ENCODE results near the gene ANKRD33B. TPM values are rescaled to one million over a fixed set of nuclear protein-coding genes. Genes with fewer than 3 reads are reported as not detected.

Gene ANKRD33B
- total and polyA plus RNA-seq, 7 experiments from 2014 or later = 0.20 to 10.1 (median 0.75) TPM; not detected in 1

DNA sequence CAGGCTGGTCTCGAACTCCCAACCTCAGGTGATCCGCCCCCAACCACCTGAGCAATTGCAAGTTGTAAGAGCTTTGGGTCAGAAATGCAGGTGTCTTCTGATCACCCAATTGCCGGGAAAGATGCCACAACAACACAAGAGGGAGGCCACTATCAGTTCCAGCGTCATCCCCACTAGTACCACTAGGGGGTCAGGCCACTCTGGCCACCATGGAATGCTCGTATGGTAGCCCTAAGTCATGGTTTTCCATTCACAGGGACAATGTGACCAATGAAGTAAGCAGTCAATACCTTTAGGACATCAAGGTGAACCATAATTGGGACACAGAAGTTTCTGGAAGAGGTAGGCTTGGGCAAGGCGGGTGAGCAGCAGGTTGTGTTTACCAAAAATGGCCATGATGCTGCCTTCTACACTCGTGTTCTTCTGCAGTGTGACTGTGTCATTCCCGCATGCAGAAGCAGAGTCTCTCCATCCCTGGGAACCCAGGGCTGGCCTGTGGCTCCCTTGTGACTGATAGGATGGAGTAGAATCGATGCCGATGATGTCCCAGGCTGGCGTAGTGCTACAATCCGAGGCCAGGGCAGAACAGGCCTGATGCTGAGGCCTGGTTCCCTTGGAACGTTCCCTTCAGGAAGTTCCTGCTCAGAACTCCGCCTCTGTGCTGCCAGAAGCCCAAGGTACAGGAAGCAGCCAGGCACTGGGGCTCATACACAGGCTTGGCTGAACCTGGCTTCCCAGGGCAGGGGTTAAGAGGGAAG lies 42.2 kb upstream of the ANKRD33B start:
- no peak for ATAC-seq
- no peak overlapping the region for H3K27ac ChIP-seq (ENCODE audit: low read depth, low read length)
- no peaks in the 10 kb centered on the region for H3K9me3 ChIP-seq (ENCODE audit: control insufficient read depth in 2 of 3, low read length in 3 of 3)
- Mint-ChIP-seq H3K4me1 (no peaks in the 10 kb centered on the region), H3K27ac (no peak overlapping the region), H3K9me3 (peaks cover 0 to 12% (median 6%) of the 10 kb centered on the region in 11 donors), H3K27me3 (peaks cover 0 to 5% (median 0%) of the 10 kb centered on the region in 5 donors), H3K36me3 (peaks cover 0 to 8% (median 5%) of the 10 kb centered on the region in 5 donors), H3K4me3 (no peak overlapping the region)
- no peak overlapping the region for H3K4me3 ChIP-seq (ENCODE audit: low read length)
- POLR2A ChIA-PET = no interaction called here
- H3K4me1 ChIP-seq (ENCODE audit: control insufficient read depth in 2 of 2, insufficient read depth in 2 of 2, low read length in 2 of 2) = no peaks in the 10 kb centered on the region
- no peaks in the 10 kb centered on the region for H3K27me3 ChIP-seq (ENCODE audit: control insufficient read depth in 2 of 2, insufficient read depth in 2 of 2, low read length in 2 of 2)
- intact Hi-C loops (cut with micrococcal nuclease) = no loop called here
- no peak for DNase-seq
- CTCF ChIA-PET = no interaction called here
- H3K36me3 ChIP-seq (ENCODE audit: control insufficient read depth in 2 of 3, insufficient read depth in 3 of 3, low read length in 3 of 3) = no peaks in the 10 kb centered on the region

DNA sequence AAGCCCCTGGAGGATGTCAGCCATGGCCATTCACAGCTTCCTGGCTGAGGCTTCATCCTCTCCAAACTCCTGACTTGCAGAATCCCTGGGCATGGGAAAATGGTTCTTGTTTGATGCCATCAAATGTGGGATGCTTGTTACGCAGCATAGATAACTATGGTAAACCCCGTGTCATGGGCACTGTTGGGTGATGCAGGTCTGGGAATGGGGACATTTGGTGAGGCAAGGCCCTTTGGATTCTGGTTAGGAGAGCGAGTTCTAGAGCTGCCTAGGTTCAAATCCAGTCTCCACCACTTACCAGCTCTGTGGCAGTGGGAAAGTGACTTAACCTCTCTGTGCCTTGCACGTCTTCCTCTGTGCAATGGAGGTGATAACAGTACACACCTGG lies 41.7 kb upstream of the ANKRD33B start:
- Mint-ChIP-seq H3K4me1 (no peaks in the 10 kb centered on the region), H3K4me3 (no peak overlapping the region), H3K27ac (no peak overlapping the region), H3K9me3 (peaks cover 0 to 12% (median 6%) of the 10 kb centered on the region in 11 donors), H3K36me3 (peaks cover 0 to 8% (median 5%) of the 10 kb centered on the region in 5 donors), H3K27me3 (peaks cover 0 to 2% (median 0%) of the 10 kb centered on the region in 5 donors)
- H3K27ac ChIP-seq (ENCODE audit: low read depth, low read length) = no peak overlapping the region
- ChIA-PET POLR2A (no interaction called here), CTCF (no interaction called here)
- no peaks in the 10 kb centered on the region for H3K36me3 ChIP-seq (ENCODE audit: control insufficient read depth in 2 of 3, insufficient read depth in 3 of 3, low read length in 3 of 3)
- no peaks in the 10 kb centered on the region for H3K27me3 ChIP-seq (ENCODE audit: control insufficient read depth in 2 of 2, insufficient read depth in 2 of 2, low read length in 2 of 2)
- H3K4me3 ChIP-seq (ENCODE audit: low read length) = no peak overlapping the region
- no peaks in the 10 kb centered on the region for H3K4me1 ChIP-seq (ENCODE audit: control insufficient read depth in 2 of 2, insufficient read depth in 2 of 2, low read length in 2 of 2)
- DNase-seq (no peak), ATAC-seq (no peak)
- H3K9me3 ChIP-seq (ENCODE audit: control insufficient read depth in 2 of 3, low read length in 3 of 3) = no peaks in the 10 kb centered on the region
- intact Hi-C loops (cut with micrococcal nuclease) = no loop called here

- CTCF ChIA-PET = interaction anchor here (0.6 kb wide), 1 partner anchor 8 kb away, joined by 6 read pairs; no protein-coding TSS in a partner anchor
Measured at GRCh38 chr5:10524376-10525123, 39.3 kb upstream of the ANKRD33B start.

DNA sequence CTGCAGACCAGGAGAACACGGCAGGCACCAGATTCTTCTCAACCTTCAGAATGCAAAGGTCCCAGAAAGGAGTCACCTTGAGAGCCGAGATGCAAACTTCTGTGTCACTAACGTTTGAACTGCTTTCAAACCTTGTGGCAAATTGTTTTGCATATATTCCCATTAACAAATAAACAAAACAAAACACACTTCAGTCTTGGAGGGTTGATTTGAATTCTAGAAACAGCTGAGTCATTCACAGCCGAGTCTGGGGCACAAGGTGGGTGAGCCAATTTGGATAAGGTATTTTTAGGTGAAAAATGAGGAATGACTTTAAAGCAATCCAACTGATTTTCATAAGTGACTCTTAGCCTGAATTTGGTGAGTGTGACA lies 38.8 kb upstream of the ANKRD33B start:
- peaks cover 0 to 2% (median 0%) of the 10 kb centered on the region in 7 donors for H3K4me1 Mint-ChIP-seq
- H3K27me3 Mint-ChIP-seq = peaks cover 0 to 6% (median 0%) of the 10 kb centered on the region in 5 donors
- intact Hi-C loops (cut with micrococcal nuclease) = no loop called here
- H3K36me3 ChIP-seq (ENCODE audit: control insufficient read depth in 2 of 3, insufficient read depth in 3 of 3, low read length in 3 of 3) = no peaks in the 10 kb centered on the region
- ChIA-PET CTCF (no interaction called here), POLR2A (no interaction called here)
- no peak for DNase-seq
- H3K4me1 ChIP-seq (ENCODE audit: control insufficient read depth in 2 of 2, insufficient read depth in 2 of 2, low read length in 2 of 2) = no peaks in the 10 kb centered on the region
- no peak overlapping the region for H3K27ac ChIP-seq (ENCODE audit: low read depth, low read length)
- no peak overlapping the region for H3K4me3 Mint-ChIP-seq
- no peak overlapping the region for H3K27ac Mint-ChIP-seq
- H3K9me3 ChIP-seq (ENCODE audit: control insufficient read depth in 2 of 3, low read length in 3 of 3) = no peaks in the 10 kb centered on the region
- ATAC-seq = no peak
- H3K27me3 ChIP-seq (ENCODE audit: control insufficient read depth in 2 of 2, insufficient read depth in 2 of 2, low read length in 2 of 2) = no peaks in the 10 kb centered on the region
- no peak overlapping the region for H3K4me3 ChIP-seq (ENCODE audit: low read length)
- peaks cover 0 to 8% (median 5%) of the 10 kb centered on the region in 5 donors for H3K36me3 Mint-ChIP-seq
- peaks cover 0 to 12% (median 6%) of the 10 kb centered on the region in 11 donors for H3K9me3 Mint-ChIP-seq

More at GRCh38 chr5:10524376-10525123, 39.3 kb upstream of the ANKRD33B start:
- Histone ChIP-seq H3K4me1 (ENCODE audit: control insufficient read depth in 2 of 2, insufficient read depth in 2 of 2, low read length in 2 of 2) (no peaks in the 10 kb centered on the region), H3K27me3 (ENCODE audit: control insufficient read depth in 2 of 2, insufficient read depth in 2 of 2, low read length in 2 of 2) (no peaks in the 10 kb centered on the region), H3K4me3 (ENCODE audit: low read length) (no peak overlapping the region), H3K36me3 (ENCODE audit: control insufficient read depth in 2 of 3, insufficient read depth in 3 of 3, low read length in 3 of 3) (no peaks in the 10 kb centered on the region), H3K27ac (ENCODE audit: low read depth, low read length) (no peak overlapping the region), H3K9me3 (ENCODE audit: control insufficient read depth in 2 of 3, low read length in 3 of 3) (no peaks in the 10 kb centered on the region)
- peaks cover 0 to 12% (median 6%) of the 10 kb centered on the region in 11 donors for H3K9me3 Mint-ChIP-seq
- H3K27ac Mint-ChIP-seq = no peak overlapping the region
- peaks cover 0 to 6% (median 0%) of the 10 kb centered on the region in 5 donors for H3K27me3 Mint-ChIP-seq
- peaks cover 0 to 2% (median 0%) of the 10 kb centered on the region in 7 donors for H3K4me1 Mint-ChIP-seq
- H3K4me3 Mint-ChIP-seq = no peak overlapping the region
- no peak for DNase-seq
- H3K36me3 Mint-ChIP-seq = peaks cover 0 to 8% (median 5%) of the 10 kb centered on the region in 5 donors
- intact Hi-C loops (cut with micrococcal nuclease) = no loop called here
- POLR2A ChIA-PET = no interaction called here
- ATAC-seq = no peak

DNA sequence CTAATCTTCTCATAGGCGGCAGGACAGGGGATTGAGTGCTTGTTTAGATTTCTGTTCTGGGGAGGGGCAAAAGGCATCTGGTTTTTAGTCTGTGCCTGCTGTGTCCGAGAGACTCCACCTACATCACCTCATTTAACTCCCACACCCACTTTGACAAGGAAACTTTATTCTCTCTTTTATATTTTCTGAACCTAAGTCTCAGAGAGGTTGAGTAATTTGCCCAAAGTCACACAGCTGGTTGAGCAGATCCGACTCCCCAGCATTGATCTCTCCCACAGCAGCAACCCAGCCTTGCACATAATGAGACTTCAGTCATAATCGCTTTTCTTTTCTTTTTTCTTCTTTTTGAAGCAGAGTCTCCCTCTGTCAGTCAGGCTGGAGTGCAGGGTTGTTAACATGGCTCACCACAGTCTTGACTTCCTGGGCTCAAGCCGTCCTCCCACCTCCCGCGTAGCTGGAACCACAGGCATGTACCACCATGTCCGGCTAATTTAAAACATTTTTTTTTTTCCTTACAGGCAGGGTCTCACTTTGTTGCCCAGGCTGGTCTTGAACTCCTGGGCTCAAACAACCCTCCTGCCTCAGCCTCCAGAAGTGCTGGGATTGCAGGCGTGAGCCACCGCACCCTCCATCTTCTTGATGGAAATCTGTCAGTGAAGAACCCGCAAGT lies 36.5 kb upstream of the ANKRD33B start:
- no peak for DNase-seq
- no peaks in the 10 kb centered on the region for H3K27me3 ChIP-seq (ENCODE audit: control insufficient read depth in 2 of 2, insufficient read depth in 2 of 2, low read length in 2 of 2)
- H3K27me3 Mint-ChIP-seq = peaks cover 4 to 9% (median 5%) of the 10 kb centered on the region in 5 donors
- no peaks in the 10 kb centered on the region for H3K36me3 ChIP-seq (ENCODE audit: control insufficient read depth in 2 of 3, insufficient read depth in 3 of 3, low read length in 3 of 3)
- H3K4me1 ChIP-seq (ENCODE audit: control insufficient read depth in 2 of 2, insufficient read depth in 2 of 2, low read length in 2 of 2) = no peaks in the 10 kb centered on the region
- peaks cover 0 to 2% (median 0%) of the 10 kb centered on the region in 7 donors for H3K4me1 Mint-ChIP-seq
- H3K9me3 Mint-ChIP-seq = peaks cover 0 to 10% (median 5%) of the 10 kb centered on the region in 11 donors
- H3K27ac Mint-ChIP-seq = no peak overlapping the region
- ChIA-PET CTCF (no interaction called here), POLR2A (no interaction called here)
- no peak for ATAC-seq
- H3K4me3 Mint-ChIP-seq = no peak overlapping the region
- H3K9me3 ChIP-seq (ENCODE audit: control insufficient read depth in 2 of 3, low read length in 3 of 3) = no peaks in the 10 kb centered on the region
- no peak overlapping the region for H3K27ac ChIP-seq (ENCODE audit: low read depth, low read length)
- peaks cover 0 to 11% (median 5%) of the 10 kb centered on the region in 5 donors for H3K36me3 Mint-ChIP-seq
- H3K4me3 ChIP-seq (ENCODE audit: low read length) = no peak overlapping the region
- intact Hi-C loops (cut with micrococcal nuclease) = no loop called here

DNA sequence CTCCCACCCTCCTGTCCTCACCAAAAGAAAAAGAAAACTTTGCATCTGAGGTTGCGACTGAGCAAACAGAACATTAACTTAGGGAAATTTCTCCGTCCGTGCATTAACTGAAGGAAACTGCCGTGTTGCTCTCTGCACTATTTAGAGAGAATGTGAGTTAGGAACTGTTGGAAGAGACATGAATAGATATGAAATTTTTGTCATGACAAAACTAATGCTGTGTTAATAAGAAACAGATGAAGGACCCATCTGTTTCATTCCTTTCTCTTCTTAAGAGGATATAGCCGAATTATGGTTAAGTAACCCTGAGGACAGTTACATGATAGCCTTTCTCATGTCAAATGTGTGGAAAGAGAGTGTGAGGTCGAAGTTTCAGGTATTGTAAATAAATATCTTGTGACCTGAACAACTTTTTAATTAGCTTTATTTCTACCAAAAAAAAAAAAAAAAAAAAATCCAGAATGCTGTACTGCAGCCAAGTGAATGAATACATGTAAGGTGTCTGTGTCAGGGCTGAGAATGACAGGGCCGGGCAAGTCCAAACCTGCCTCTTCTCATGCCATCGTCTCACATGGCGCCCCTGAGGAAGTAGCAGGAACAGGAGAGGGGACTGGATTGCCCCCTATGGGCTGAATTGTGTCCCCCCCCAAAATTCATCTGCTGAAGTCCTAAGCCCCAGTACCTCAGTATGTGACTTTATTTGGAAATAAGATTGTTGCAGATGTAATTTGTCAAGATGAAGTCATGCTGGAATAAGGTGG lies 35.6 kb upstream of the ANKRD33B start:
- POLR2A ChIA-PET = no interaction called here
- CTCF ChIA-PET = no interaction called here
- intact Hi-C loops (cut with micrococcal nuclease) = no loop called here

More for the DNA sequence above, 35.6 kb upstream of the ANKRD33B start:
- DNase-seq (no peak), ATAC-seq (no peak)
- no peak overlapping the region for H3K4me3 Mint-ChIP-seq
- no peak overlapping the region for H3K27ac ChIP-seq (ENCODE audit: low read depth, low read length)
- no peak overlapping the region for H3K27ac Mint-ChIP-seq
- no peak overlapping the region for H3K4me3 ChIP-seq (ENCODE audit: low read length)
- peaks cover 0 to 4% (median under 1%) of the 10 kb centered on the region in 5 donors for H3K36me3 Mint-ChIP-seq
- H3K4me1 Mint-ChIP-seq = peaks cover 0 to 4% (median 4%) of the 10 kb centered on the region in 7 donors
- H3K27me3 ChIP-seq (ENCODE audit: control insufficient read depth in 2 of 2, insufficient read depth in 2 of 2, low read length in 2 of 2) = no peaks in the 10 kb centered on the region
- no peaks in the 10 kb centered on the region for H3K36me3 ChIP-seq (ENCODE audit: control insufficient read depth in 2 of 3, insufficient read depth in 3 of 3, low read length in 3 of 3)
- H3K4me1 ChIP-seq (ENCODE audit: control insufficient read depth in 2 of 2, insufficient read depth in 2 of 2, low read length in 2 of 2) = no peaks in the 10 kb centered on the region
- H3K27me3 Mint-ChIP-seq = peaks cover 4 to 14% (median 10%) of the 10 kb centered on the region in 5 donors
- H3K9me3 Mint-ChIP-seq = peaks cover 0 to 2% (median under 1%) of the 10 kb centered on the region in 11 donors
- H3K9me3 ChIP-seq (ENCODE audit: control insufficient read depth in 2 of 3, low read length in 3 of 3) = no peaks in the 10 kb centered on the region

Measured in naive thymus-derived CD4-positive, alpha-beta T cell (primary cell).